Tibial nerve (tissue), 4 donors: ENCODE data around the gene TMEM138.

Source experiments
- EP300 ChIP-seq, 2 donors: sonication (generic); formaldehyde crosslinking; IDR thresholded peaks; one replicate each; pipeline ENCODE4 v1.6.1; 2017; ENCODE audit warnings: antibody characterized with exemption in 2 of 2, mild to moderate bottlenecking in 1 of 2
- POLR2A ChIP-seq, 2 donors: fragments of 450-650 bp; IDR thresholded peaks; one replicate each; pipeline ENCODE4 v1.6.1; 2017; ENCODE audit warnings: antibody characterized with exemption in 2 of 2, mild to moderate bottlenecking in 2 of 2, moderate library complexity in 2 of 2
- TF ChIP-seq, protein P1 (sequence below), 5 experiments: fragments of 200-600 bp in 3 of 5; fragments of 450-650 bp in 2 of 5; sonication (generic) in 3 of 5; IDR thresholded peaks; one replicate each; pipeline ENCODE4 v1.5.1; 2016 to 2019; ENCODE audit warnings: antibody characterized with exemption in 5 of 5, mild to moderate bottlenecking in 3 of 5, moderate library complexity in 2 of 5

DNA sequence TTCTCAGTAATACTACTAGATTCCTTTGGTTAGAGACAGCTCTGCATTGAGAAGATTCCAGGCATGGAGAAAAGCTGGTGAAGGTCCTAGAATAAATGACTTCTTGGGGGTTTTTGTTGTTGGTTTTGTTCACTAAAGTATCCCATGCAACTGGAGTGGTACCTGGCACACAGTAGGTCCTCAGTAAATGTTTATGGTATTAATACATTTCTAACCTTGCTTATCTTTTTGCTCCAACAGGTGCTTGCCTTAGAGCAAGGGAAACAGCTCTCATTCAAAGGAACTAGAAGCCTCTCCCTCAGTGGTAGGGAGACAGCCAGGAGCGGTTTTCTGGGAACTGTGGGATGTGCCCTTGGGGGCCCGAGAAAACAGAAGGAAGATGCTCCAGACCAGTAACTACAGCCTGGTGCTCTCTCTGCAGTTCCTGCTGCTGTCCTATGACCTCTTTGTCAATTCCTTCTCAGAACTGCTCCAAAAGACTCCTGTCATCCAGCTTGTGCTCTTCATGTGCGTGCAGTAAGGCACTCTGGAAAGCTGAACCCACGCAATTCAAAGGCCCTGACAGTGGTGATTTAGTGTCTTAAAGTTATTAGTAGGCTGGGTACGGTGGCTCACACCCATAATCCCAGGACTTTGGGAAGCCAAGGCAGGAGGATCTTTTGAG, 2.0 kb downstream of the TMEM138 start:
- TF ChIP-seq, protein P1, sequence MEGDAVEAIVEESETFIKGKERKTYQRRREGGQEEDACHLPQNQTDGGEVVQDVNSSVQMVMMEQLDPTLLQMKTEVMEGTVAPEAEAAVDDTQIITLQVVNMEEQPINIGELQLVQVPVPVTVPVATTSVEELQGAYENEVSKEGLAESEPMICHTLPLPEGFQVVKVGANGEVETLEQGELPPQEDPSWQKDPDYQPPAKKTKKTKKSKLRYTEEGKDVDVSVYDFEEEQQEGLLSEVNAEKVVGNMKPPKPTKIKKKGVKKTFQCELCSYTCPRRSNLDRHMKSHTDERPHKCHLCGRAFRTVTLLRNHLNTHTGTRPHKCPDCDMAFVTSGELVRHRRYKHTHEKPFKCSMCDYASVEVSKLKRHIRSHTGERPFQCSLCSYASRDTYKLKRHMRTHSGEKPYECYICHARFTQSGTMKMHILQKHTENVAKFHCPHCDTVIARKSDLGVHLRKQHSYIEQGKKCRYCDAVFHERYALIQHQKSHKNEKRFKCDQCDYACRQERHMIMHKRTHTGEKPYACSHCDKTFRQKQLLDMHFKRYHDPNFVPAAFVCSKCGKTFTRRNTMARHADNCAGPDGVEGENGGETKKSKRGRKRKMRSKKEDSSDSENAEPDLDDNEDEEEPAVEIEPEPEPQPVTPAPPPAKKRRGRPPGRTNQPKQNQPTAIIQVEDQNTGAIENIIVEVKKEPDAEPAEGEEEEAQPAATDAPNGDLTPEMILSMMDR (IDR thresholded peaks at IDR 0.05) = no peak
- TF ChIP-seq POLR2A (IDR thresholded peaks at IDR 0.05) = no peak
- TF ChIP-seq EP300 (IDR thresholded peaks at IDR 0.05) = no peak
